Ascending aorta (tissue), 2 donors: ENCODE results near the gene CD48. TPM values are rescaled to one million over a fixed set of nuclear protein-coding genes. Genes with fewer than 3 reads are reported as not detected.

Source experiments
- DNase-seq, 2 donors: peaks; one replicate each; pipeline ENCODE4 v3.0.0-alpha.2; 2019; ENCODE audit warnings: low spot score in 2 of 2
- H3K27ac ChIP-seq, 2 donors: fragments of 200-600 bp; sonication (generic); one replicate each; pipeline ENCODE4 v1.5.1; 2016 to 2017; ENCODE audit warnings: mild to moderate bottlenecking in 1 of 2
- H3K27me3 ChIP-seq: fragments of 200-600 bp; sonication (generic); one replicate; pipeline ENCODE4 v1.5.1; 2017
- H3K36me3 ChIP-seq, 2 donors: fragments of 200-600 bp; sonication (generic); one replicate each; pipeline ENCODE4 v1.5.1; 2016
- H3K4me1 ChIP-seq, 2 donors: fragments of 200-600 bp; sonication (generic); one replicate each; pipeline ENCODE4 v1.5.1; 2016 to 2017; ENCODE audit warnings: mild to moderate bottlenecking in 1 of 2
- H3K4me3 ChIP-seq, 2 donors: fragments of 200-600 bp; sonication (generic); one replicate each; pipeline ENCODE4 v1.5.1; 2016 to 2017; ENCODE audit warnings: mild to moderate bottlenecking in 1 of 2
- H3K9me3 ChIP-seq, 2 donors: fragments of 200-600 bp; sonication (generic); one replicate each; pipeline ENCODE4 v1.5.1; 2016
- intact Hi-C: fragments of 100-400 bp; cut with DNase I; formaldehyde crosslinking; loops from one replicate; pipeline ENCODE4 v1.15.1; 2023
- total RNA-seq: library from RNA; depleted of rRNA; stranded (reverse); fragments of >200 nt; gene quantifications from one replicate; pipeline ENCODE4 v1.1.0, GENCODE V29; 2016
- TF ChIP-seq, protein P1 (sequence below), 3 experiments: fragments of 200-600 bp in 2 of 3; fragments of 450-650 bp in 1 of 3; sonication (generic) in 2 of 3; IDR thresholded peaks; one replicate each; pipeline ENCODE4 v1.5.1; 2016 to 2019; ENCODE audit warnings: antibody characterized with exemption in 3 of 3, mild to moderate bottlenecking in 1 of 3, moderate library complexity in 1 of 3

CD48 gene
- total RNA-seq, 1 donor from 2014 or later = not detected

DNA sequence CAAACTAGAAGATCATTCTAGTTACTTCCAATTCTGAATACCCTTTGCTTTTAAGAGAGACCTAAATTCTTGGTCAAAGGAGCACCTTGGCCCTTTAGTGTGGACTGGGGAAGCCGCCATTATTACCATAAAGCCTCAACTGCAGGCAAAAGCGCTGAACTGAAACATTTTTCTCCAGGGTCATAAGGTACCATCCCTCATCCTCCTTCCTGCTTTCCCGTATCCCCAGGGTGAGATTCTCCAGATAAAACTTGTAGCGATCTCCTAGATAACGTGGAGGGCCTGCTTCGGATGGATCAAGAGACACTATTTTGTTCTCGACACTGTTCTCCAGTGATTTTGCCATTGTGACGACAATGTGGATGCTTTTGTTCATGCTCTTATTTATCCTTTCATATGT, 74.6 kb downstream of the CD48 start:
- Histone ChIP-seq H3K36me3 (no peaks in the 10 kb centered on the region), H3K4me3 (no peak overlapping the region), H3K9me3 (no peaks in the 10 kb centered on the region), H3K27me3 (no peaks in the 10 kb centered on the region), H3K4me1 (no peaks in the 10 kb centered on the region), H3K27ac (no peak overlapping the region)
- TF ChIP-seq, protein P1, sequence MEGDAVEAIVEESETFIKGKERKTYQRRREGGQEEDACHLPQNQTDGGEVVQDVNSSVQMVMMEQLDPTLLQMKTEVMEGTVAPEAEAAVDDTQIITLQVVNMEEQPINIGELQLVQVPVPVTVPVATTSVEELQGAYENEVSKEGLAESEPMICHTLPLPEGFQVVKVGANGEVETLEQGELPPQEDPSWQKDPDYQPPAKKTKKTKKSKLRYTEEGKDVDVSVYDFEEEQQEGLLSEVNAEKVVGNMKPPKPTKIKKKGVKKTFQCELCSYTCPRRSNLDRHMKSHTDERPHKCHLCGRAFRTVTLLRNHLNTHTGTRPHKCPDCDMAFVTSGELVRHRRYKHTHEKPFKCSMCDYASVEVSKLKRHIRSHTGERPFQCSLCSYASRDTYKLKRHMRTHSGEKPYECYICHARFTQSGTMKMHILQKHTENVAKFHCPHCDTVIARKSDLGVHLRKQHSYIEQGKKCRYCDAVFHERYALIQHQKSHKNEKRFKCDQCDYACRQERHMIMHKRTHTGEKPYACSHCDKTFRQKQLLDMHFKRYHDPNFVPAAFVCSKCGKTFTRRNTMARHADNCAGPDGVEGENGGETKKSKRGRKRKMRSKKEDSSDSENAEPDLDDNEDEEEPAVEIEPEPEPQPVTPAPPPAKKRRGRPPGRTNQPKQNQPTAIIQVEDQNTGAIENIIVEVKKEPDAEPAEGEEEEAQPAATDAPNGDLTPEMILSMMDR (IDR thresholded peaks at IDR 0.05) = no peak
- intact Hi-C loops = no loop called here
- no peak for DNase-seq

DNA sequence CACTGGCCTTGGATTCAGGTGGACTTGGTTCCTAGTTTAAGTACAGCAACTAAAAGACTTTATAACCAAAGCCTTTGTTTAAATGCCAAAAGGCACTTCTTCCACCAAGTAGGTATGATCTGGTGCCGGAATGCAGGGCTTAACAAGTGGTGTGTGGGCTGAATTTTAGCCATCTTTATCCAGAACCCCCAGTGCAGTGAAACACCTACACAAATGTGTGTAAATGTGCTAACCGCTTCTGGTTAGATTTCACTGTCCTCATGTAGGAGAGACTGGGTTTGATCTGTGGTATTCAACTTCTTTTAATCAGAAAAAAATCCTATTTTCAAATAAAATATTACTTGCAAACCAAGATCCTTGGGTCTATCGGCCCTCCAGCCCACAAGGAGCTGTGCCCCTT, 75.1 kb downstream of the CD48 start:
- Histone ChIP-seq H3K4me3 (no peak overlapping the region), H3K9me3 (no peaks in the 10 kb centered on the region), H3K36me3 (no peaks in the 10 kb centered on the region), H3K27ac (no peak overlapping the region), H3K4me1 (no peaks in the 10 kb centered on the region), H3K27me3 (no peaks in the 10 kb centered on the region)
- intact Hi-C loops = no loop called here
- TF ChIP-seq, protein P1 (IDR thresholded peaks at IDR 0.05) = no peak
- no peak for DNase-seq

DNA sequence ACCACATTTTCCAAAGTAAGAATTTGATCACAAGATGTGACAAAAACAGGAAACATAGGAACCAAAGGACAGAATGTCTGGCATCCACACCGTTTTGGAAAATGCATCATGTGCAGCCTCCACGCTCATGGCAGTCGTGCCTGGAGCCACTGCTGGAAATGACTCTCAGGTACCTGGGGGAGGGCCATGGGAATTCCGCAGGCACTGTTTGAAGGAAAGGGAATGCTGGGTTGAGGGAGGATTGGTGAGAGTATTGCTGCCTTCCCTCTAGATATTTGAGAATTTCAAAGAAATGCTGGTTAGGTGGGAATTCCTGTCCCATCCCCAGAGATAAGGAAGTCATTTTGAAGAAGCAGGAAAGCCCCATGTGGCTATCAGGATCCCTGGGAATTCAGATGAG, 75.5 kb downstream of the CD48 start:
- no peaks in the 10 kb centered on the region for H3K9me3 ChIP-seq
- H3K4me3 ChIP-seq = no peak overlapping the region
- no peak for DNase-seq
- H3K4me1 ChIP-seq = no peaks in the 10 kb centered on the region
- H3K36me3 ChIP-seq = no peaks in the 10 kb centered on the region
- intact Hi-C loops = no loop called here
- no peaks in the 10 kb centered on the region for H3K27me3 ChIP-seq
- H3K27ac ChIP-seq = no peak overlapping the region
- TF ChIP-seq, protein P1 (IDR thresholded peaks at IDR 0.05) = no peak

DNA sequence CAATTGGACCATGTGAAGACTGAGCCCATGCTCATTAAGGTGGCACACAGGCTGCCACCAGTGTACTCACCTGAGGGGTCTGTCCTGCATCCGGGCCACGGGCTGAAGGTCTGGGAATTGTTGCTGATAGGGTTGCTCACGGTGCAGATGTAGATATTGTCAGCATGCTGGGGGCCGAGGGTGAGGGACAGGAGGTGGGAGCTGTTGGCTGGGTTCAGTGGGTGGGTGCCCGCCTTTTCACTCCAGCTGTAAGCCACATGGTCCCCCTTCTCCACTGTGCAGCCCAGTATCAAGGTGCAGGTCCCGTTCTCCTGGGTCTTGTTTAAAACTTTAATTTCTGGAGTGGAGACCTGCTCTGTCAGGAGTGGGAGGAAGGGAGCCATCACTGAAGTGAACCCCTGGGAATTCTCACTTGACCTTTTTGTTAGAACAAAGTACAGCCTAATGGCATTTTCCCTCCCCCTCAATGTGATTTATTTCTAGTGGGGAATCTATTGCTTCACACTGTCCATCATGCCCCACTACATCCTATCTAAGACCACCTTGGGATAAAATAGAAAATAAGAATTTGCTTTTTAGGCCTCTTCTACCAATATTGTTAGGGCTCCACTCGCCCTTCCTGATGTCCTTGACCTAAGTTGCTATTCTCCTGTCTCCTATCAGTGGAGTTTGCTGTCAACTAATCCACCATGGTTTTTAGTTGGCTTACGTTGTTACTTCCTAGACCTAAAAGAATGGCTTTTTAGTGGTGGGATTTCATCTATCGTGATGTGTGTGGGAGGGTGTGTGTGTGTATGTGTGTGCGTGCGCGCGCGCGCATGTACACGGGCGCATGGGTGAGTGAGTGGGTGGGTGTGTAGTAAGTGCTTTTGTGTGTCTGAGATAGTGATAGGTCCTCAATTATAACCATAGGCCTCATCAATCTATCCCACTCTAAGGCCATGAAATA, 76.8 kb downstream of the CD48 start:
- Histone ChIP-seq H3K4me3 (no peak overlapping the region), H3K4me1 (no peaks in the 10 kb centered on the region), H3K27me3 (no peaks in the 10 kb centered on the region), H3K9me3 (no peaks in the 10 kb centered on the region), H3K27ac (no peak overlapping the region), H3K36me3 (no peaks in the 10 kb centered on the region)
- intact Hi-C loops = no loop called here
- DNase-seq = no peak
- TF ChIP-seq, protein P1 (IDR thresholded peaks at IDR 0.05) = no peak

DNA sequence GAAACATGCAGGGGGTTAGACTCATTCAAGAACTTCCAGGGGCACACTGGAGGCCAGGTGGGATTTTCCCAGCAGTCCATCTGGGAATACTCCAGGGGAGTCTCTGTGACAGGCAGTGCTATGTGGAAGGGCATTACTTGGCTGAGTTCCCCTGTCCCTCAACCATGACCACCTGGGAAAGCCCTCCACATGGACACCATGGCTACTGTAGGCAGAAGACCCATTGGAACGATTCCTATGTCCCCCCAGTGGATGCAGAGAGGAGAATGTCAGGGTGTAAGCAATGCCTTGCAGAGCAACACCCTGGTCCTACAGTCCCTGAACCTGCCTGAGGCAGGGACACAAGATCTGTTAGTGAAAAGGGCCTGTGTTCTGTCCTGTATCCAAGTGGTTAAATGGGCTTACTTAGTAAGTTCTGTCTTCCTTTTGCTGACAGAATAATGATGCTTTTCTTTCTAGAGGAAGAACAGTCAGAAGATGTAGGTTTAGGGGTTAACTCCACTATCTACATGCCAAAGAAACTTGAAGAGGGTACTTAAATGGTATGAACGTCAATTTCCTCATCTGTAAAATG, 78.2 kb downstream of the CD48 start:
- no peak overlapping the region for H3K4me3 ChIP-seq
- no peak overlapping the region for H3K27ac ChIP-seq
- DNase-seq = no peak
- no peaks in the 10 kb centered on the region for H3K4me1 ChIP-seq
- H3K36me3 ChIP-seq = no peaks in the 10 kb centered on the region
- no peaks in the 10 kb centered on the region for H3K9me3 ChIP-seq
- intact Hi-C loops = no loop called here
- TF ChIP-seq, protein P1 (IDR thresholded peaks at IDR 0.05) = no peak
- no peaks in the 10 kb centered on the region for H3K27me3 ChIP-seq
